IPS-15b (cell line): ENCODE measurements around the gene CYP11A1.

Source experiments
- H3K27me3 ChIP-seq: one replicate; pipeline ENCODE4 v1.6.1; 2013; ENCODE audit warnings: low read length; ENCODE audit not compliant: control insufficient read depth, insufficient read depth
- H3K36me3 ChIP-seq: one replicate; pipeline ENCODE4 v1.6.1; 2013; ENCODE audit warnings: low read length; ENCODE audit not compliant: control insufficient read depth, insufficient read depth
- H3K4me1 ChIP-seq: one replicate; pipeline ENCODE4 v1.6.1; 2013; ENCODE audit warnings: mild to moderate bottlenecking, low read length; ENCODE audit not compliant: control insufficient read depth, insufficient read depth
- H3K4me3 ChIP-seq: one replicate; pipeline ENCODE4 v1.5.1; 2013; ENCODE audit warnings: low read depth, low read length
- H3K9ac ChIP-seq: one replicate; pipeline ENCODE4 v1.6.1; 2013; ENCODE audit warnings: low read depth, mild to moderate bottlenecking, low read length
- H3K9me3 ChIP-seq: one replicate; pipeline ENCODE4 v1.6.1; 2013; ENCODE audit warnings: mild to moderate bottlenecking, low read length; ENCODE audit not compliant: control insufficient read depth, insufficient read depth

Gene CYP11A1

GRCh38 chr15:74335396-74335795, 32.0 kb downstream of the CYP11A1 start:
- Histone ChIP-seq H3K9me3 (no peaks in the 10 kb centered on the region), H3K9ac (no peak overlapping the region), H3K36me3 (no peaks in the 10 kb centered on the region), H3K4me3 (no peak overlapping the region), H3K27me3 (peaks cover 2% of the 10 kb centered on the region), H3K4me1 (no peaks in the 10 kb centered on the region)

GRCh38 chr15:74334127-74334526, 33.3 kb downstream of the CYP11A1 start:
- Histone ChIP-seq H3K4me3 (no peak overlapping the region), H3K9ac (no peak overlapping the region), H3K4me1 (no peaks in the 10 kb centered on the region), H3K9me3 (no peaks in the 10 kb centered on the region), H3K27me3 (peaks cover 2% of the 10 kb centered on the region), H3K36me3 (no peaks in the 10 kb centered on the region)

- Histone ChIP-seq H3K27me3 (peaks cover 2% of the 10 kb centered on the region), H3K4me3 (no peak overlapping the region), H3K4me1 (no peaks in the 10 kb centered on the region), H3K9me3 (no peaks in the 10 kb centered on the region), H3K36me3 (no peaks in the 10 kb centered on the region), H3K9ac (no peak overlapping the region)
Measured at GRCh38 chr15:74333662-74334061, 33.8 kb downstream of the CYP11A1 start.

GRCh38 chr15:74333093-74333492, 34.4 kb downstream of the CYP11A1 start:
- Histone ChIP-seq H3K9ac (no peak overlapping the region), H3K4me3 (no peak overlapping the region), H3K4me1 (no peaks in the 10 kb centered on the region), H3K9me3 (no peaks in the 10 kb centered on the region), H3K27me3 (peaks cover 2% of the 10 kb centered on the region), H3K36me3 (no peaks in the 10 kb centered on the region)

GRCh38 chr15:74332611-74333010, 34.8 kb downstream of the CYP11A1 start:
- no peak overlapping the region for H3K9ac ChIP-seq
- H3K9me3 ChIP-seq: no peaks in the 10 kb centered on the region
- H3K36me3 ChIP-seq: no peaks in the 10 kb centered on the region
- no peak overlapping the region for H3K4me3 ChIP-seq
- H3K4me1 ChIP-seq: no peaks in the 10 kb centered on the region
- H3K27me3 ChIP-seq: peaks cover 2% of the 10 kb centered on the region

GRCh38 chr15:74332011-74332410, 35.4 kb downstream of the CYP11A1 start:
- no peaks in the 10 kb centered on the region for H3K36me3 ChIP-seq
- H3K9me3 ChIP-seq: no peaks in the 10 kb centered on the region
- peaks cover 2% of the 10 kb centered on the region for H3K27me3 ChIP-seq
- no peaks in the 10 kb centered on the region for H3K4me1 ChIP-seq
- H3K9ac ChIP-seq: no peak overlapping the region
- no peak overlapping the region for H3K4me3 ChIP-seq

GRCh38 chr15:74330861-74331408, 36.5 kb downstream of the CYP11A1 start:
- Histone ChIP-seq H3K9ac (no peak overlapping the region), H3K4me1 (no peaks in the 10 kb centered on the region), H3K4me3 (no peak overlapping the region), H3K27me3 (peaks cover 2% of the 10 kb centered on the region), H3K36me3 (no peaks in the 10 kb centered on the region), H3K9me3 (no peaks in the 10 kb centered on the region)

- Histone ChIP-seq H3K9me3 (no peaks in the 10 kb centered on the region), H3K9ac (peak overlapping the region; percentile 12), H3K27me3 (no peaks in the 10 kb centered on the region)
Measured at GRCh38 chr15:74328331-74329056, 39.0 kb downstream of the CYP11A1 start.

GRCh38 chr15:74327756-74328155, 39.7 kb downstream of the CYP11A1 start:
- Histone ChIP-seq H3K4me3 (no peak overlapping the region), H3K27me3 (no peaks in the 10 kb centered on the region), H3K9me3 (no peaks in the 10 kb centered on the region), H3K4me1 (no peaks in the 10 kb centered on the region), H3K9ac (no peak overlapping the region), H3K36me3 (no peaks in the 10 kb centered on the region)

More at GRCh38 chr15:74328331-74329056, 39.0 kb downstream of the CYP11A1 start:
- H3K4me1 ChIP-seq: no peaks in the 10 kb centered on the region
- no peak overlapping the region for H3K4me3 ChIP-seq
- H3K36me3 ChIP-seq: no peaks in the 10 kb centered on the region

- Histone ChIP-seq H3K9ac (no peak overlapping the region), H3K9me3 (no peaks in the 10 kb centered on the region), H3K27me3 (no peaks in the 10 kb centered on the region), H3K4me3 (no peak overlapping the region), H3K36me3 (no peaks in the 10 kb centered on the region), H3K4me1 (no peaks in the 10 kb centered on the region)
Measured at GRCh38 chr15:74326746-74327145, 40.7 kb downstream of the CYP11A1 start.

GRCh38 chr15:74324714-74325113, 42.7 kb downstream of the CYP11A1 start:
- Histone ChIP-seq H3K9me3 (no peaks in the 10 kb centered on the region), H3K9ac (no peak overlapping the region), H3K36me3 (no peaks in the 10 kb centered on the region), H3K4me3 (no peak overlapping the region), H3K27me3 (no peaks in the 10 kb centered on the region), H3K4me1 (peaks cover 2% of the 10 kb centered on the region)

GRCh38 chr15:74322558-74323180, 44.8 kb downstream of the CYP11A1 start:
- Histone ChIP-seq H3K4me3 (no peak overlapping the region), H3K27me3 (no peaks in the 10 kb centered on the region), H3K36me3 (no peaks in the 10 kb centered on the region), H3K9me3 (no peaks in the 10 kb centered on the region), H3K4me1 (peaks cover 8% of the 10 kb centered on the region), H3K9ac (no peak overlapping the region)
